H1 (cell line): ENCODE results near the gene DDI2. TPM values are rescaled to one million over a fixed set of nuclear protein-coding genes. Genes with fewer than 3 reads are reported as not detected.
A peak's percentile ranks its signal among the peaks of the same experiment; 100 is the strongest.

Experiments
- BCL11A ChIP-seq, 2 experiments: IDR thresholded peaks; one replicate each; pipeline ENCODE4 v1.6.1; 2011; ENCODE audit warnings: low read depth in 2 of 2, low read length in 2 of 2, mild to moderate bottlenecking in 2 of 2
- BRCA1 ChIP-seq: IDR thresholded peaks from 2 replicates; pipeline ENCODE4 v1.6.1; 2012; ENCODE audit warnings: low read depth, low read length, improper control_type of control experiment
- CBX8 ChIP-seq: fragments of 300-800, 300-1000 bp; sonication (generic); IDR thresholded peaks from 2 replicates; pipeline ENCODE4 v1.7.1; 2016; ENCODE audit warnings: low read depth, low read length, borderline replicate concordance
- CHD2 ChIP-seq: IDR thresholded peaks from 2 replicates; pipeline ENCODE4 v1.6.1; 2012; ENCODE audit warnings: low read length, improper control_type of control experiment
- EP300 ChIP-seq, 2 experiments: IDR thresholded peaks; 1 replicate in 1 of 2; 2 replicates in 1 of 2; pipeline ENCODE4 v1.6.1; 2011 to 2012; ENCODE audit warnings: low read depth in 2 of 2, low read length in 2 of 2, mild to moderate bottlenecking in 2 of 2, borderline replicate concordance in 1 of 2, inconsistent platforms in 1 of 2, moderate library complexity in 1 of 2
- EZH2 ChIP-seq: fragments of 200-600 bp; sonication (generic); IDR thresholded peaks from 2 replicates; pipeline ENCODE4 v1.7.1; 2012; ENCODE audit warnings: low read depth, mild to moderate bottlenecking, moderate library complexity, low read length, inconsistent platforms; ENCODE audit not compliant: severe bottlenecking
- HDAC2 ChIP-seq, 2 experiments: fragments of 300-600 bp in 1 of 2; sonication (generic) in 1 of 2; IDR thresholded peaks; 2 replicates each; pipeline ENCODE4 v1.6.1; 2011 to 2012; ENCODE audit warnings: low read depth in 2 of 2, low read length in 2 of 2, mild to moderate bottlenecking in 2 of 2, moderate library complexity in 2 of 2, borderline replicate concordance in 1 of 2, inconsistent platforms in 1 of 2
- JUN ChIP-seq: IDR thresholded peaks from 2 replicates; pipeline ENCODE4 v1.6.1; 2011; ENCODE audit warnings: low read depth, mild to moderate bottlenecking, improper control_type of control experiment, low read length
- KDM4A ChIP-seq: IDR thresholded peaks from one replicate; pipeline ENCODE4 v1.7.1; 2012; ENCODE audit warnings: low read depth, mild to moderate bottlenecking, moderate library complexity, low read length, inconsistent platforms; ENCODE audit not compliant: severe bottlenecking
- NANOG ChIP-seq: IDR thresholded peaks from 2 replicates; pipeline ENCODE4 v1.6.1; 2011; ENCODE audit warnings: low read length, low read depth, mild to moderate bottlenecking, inconsistent platforms; ENCODE audit not compliant: insufficient read depth, poor library complexity, severe bottlenecking
- POLR2AphosphoS5 ChIP-seq: IDR thresholded peaks from 2 replicates; pipeline ENCODE4 v1.6.1; 2011; ENCODE audit warnings: low read depth, low read length
- RAD21 ChIP-seq, 2 experiments: IDR thresholded peaks in 1 of 2; conservative IDR thresholded peaks in 1 of 2; 2 replicates each; pipeline ENCODE4 v1.6.1; 2011; ENCODE audit warnings: low read depth in 2 of 2, low read length in 2 of 2, improper control_type of control experiment in 1 of 2, inconsistent platforms in 1 of 2, mild to moderate bottlenecking in 1 of 2, moderate library complexity in 1 of 2
- RFX5 ChIP-seq: IDR thresholded peaks from 2 replicates; pipeline ENCODE4 v1.6.1; 2011; ENCODE audit warnings: low read depth, low read length, improper control_type of control experiment, borderline replicate concordance
- SIN3A ChIP-seq, 2 experiments: IDR thresholded peaks in 1 of 2; conservative IDR thresholded peaks in 1 of 2; 2 replicates each; pipeline ENCODE4 v1.6.1; 2011 to 2012; ENCODE audit warnings: low read length in 2 of 2, improper control_type of control experiment in 1 of 2, low read depth in 1 of 2, mild to moderate bottlenecking in 1 of 2
- SP1 ChIP-seq: IDR thresholded peaks from 2 replicates; pipeline ENCODE4 v1.6.1; 2011; ENCODE audit warnings: low read depth, low read length
- SP4 ChIP-seq: IDR thresholded peaks from 2 replicates; pipeline ENCODE4 v1.6.1; 2012; ENCODE audit warnings: low read length, inconsistent platforms
- SRF ChIP-seq: IDR thresholded peaks from 2 replicates; pipeline ENCODE4 v1.6.1; 2011; ENCODE audit warnings: mild to moderate bottlenecking, low read depth, low read length, moderate library complexity
- polyA plus RNA-seq, 7 experiments: library from polyadenylated mRNA; depleted of rRNA in 3 of 7; stranded (reverse) in 5 of 7; unstranded in 2 of 7; fragments of >200 nt in 5 of 7; fragments of 200-250 nt in 2 of 7; gene quantifications; 1 replicate in 5 of 7; 2 replicates in 1 of 7; 4 replicates in 1 of 7; pipeline versions ENCODE4 v1.2.1 to v1.2.3, GENCODE V29; 2011 to 2013; ENCODE audit warnings: missing spikeins in 2 of 7, mixed read lengths in 2 of 7
- total RNA-seq: library from RNA; stranded (reverse); fragmentation: NEBNext Ultra II Directional; extraction: Animal tissue kit (Norgen Biotek cat#: 25700); gene quantifications from 2 replicates; pipeline ENCODE4 v1.2.1, GENCODE V29; 2021
- TF ChIP-seq, protein P1 (sequence below), 3 experiments: IDR thresholded peaks; 1 replicate in 2 of 3; 2 replicates in 1 of 3; pipeline versions ENCODE4 v1.5.1 to v1.6.1; 2011; ENCODE audit warnings: low read length in 3 of 3, mild to moderate bottlenecking in 3 of 3, inconsistent platforms in 2 of 3, low read depth in 1 of 3, moderate library complexity in 1 of 3; ENCODE audit not compliant: insufficient read depth in 1 of 3; ENCODE audit errors: control extremely low read depth in 1 of 3

DDI2 gene
- total and polyA plus RNA-seq, 2 of the 8 experiments (the other 6 are each of a cell fraction or from before 2014, with no cell fraction given) = 7.7 to 38.3 TPM

- TF ChIP-seq EZH2 = no peak
- TF ChIP-seq SRF = no peak
- TF ChIP-seq BCL11A (IDR thresholded peaks at IDR 0.05; ENCODE audit: low read depth in 2 of 2, low read length in 2 of 2) = no peak
- TF ChIP-seq RFX5 = peak; percentile 57
- no peak for TF ChIP-seq JUN
- TF ChIP-seq BRCA1 = no peak
- peak; percentile 77 for TF ChIP-seq KDM4A
- TF ChIP-seq, protein P1, sequence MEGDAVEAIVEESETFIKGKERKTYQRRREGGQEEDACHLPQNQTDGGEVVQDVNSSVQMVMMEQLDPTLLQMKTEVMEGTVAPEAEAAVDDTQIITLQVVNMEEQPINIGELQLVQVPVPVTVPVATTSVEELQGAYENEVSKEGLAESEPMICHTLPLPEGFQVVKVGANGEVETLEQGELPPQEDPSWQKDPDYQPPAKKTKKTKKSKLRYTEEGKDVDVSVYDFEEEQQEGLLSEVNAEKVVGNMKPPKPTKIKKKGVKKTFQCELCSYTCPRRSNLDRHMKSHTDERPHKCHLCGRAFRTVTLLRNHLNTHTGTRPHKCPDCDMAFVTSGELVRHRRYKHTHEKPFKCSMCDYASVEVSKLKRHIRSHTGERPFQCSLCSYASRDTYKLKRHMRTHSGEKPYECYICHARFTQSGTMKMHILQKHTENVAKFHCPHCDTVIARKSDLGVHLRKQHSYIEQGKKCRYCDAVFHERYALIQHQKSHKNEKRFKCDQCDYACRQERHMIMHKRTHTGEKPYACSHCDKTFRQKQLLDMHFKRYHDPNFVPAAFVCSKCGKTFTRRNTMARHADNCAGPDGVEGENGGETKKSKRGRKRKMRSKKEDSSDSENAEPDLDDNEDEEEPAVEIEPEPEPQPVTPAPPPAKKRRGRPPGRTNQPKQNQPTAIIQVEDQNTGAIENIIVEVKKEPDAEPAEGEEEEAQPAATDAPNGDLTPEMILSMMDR (IDR thresholded peaks at IDR 0.05; ENCODE audit: control extremely low read depth in 1 of 3, insufficient read depth in 1 of 3, low read depth in 1 of 3, low read length in 3 of 3) = no peak
- TF ChIP-seq SIN3A (conservative IDR thresholded peaks at IDR 0.05 in 1 of 2, IDR thresholded peaks at IDR 0.05 in 1 of 2; ENCODE audit: low read depth in 1 of 2, low read length in 2 of 2) = peak in 1 of 2 experiments; percentile 71; a peak in 2 of 4 replicates
- TF ChIP-seq POLR2AphosphoS5 = no peak
- TF ChIP-seq SP4 = no peak
- TF ChIP-seq NANOG = peak; percentile 10
- peak; percentile 79 for TF ChIP-seq SP1
- peak in 1 of 2 experiments; percentile 92; a peak in 2 of 4 replicates for TF ChIP-seq HDAC2 (IDR thresholded peaks at IDR 0.05; ENCODE audit: borderline replicate concordance in 1 of 2, low read depth in 2 of 2, low read length in 2 of 2)
- TF ChIP-seq RAD21 (IDR thresholded peaks at IDR 0.05 in 1 of 2, conservative IDR thresholded peaks at IDR 0.05 in 1 of 2; ENCODE audit: low read depth in 2 of 2, low read length in 2 of 2) = no peak
- TF ChIP-seq CBX8 = no peak
- TF ChIP-seq CHD2 = peak; percentile 76
- no peak for TF ChIP-seq EP300 (IDR thresholded peaks at IDR 0.05; ENCODE audit: borderline replicate concordance in 1 of 2, low read depth in 2 of 2, low read length in 2 of 2)
These were observed 13.9 kb upstream of the DDI2 start (continued) for GRCh38 chr1:15603050-15603965.
